HG02678 (cell line): ENCODE data around the gene TMTC4.

Experiments used
- ATAC-seq: cut with Tn5 transposase; IDR thresholded peaks from one replicate; pipeline ENCODE4 v1.9.1; 2021; ENCODE audit warnings: mild to moderate bottlenecking, moderate library complexity; ENCODE audit not compliant: unreplicated experiment

TMTC4 gene

GRCh38 chr13:100668408-100668807 is 6.2 kb downstream of the TMTC4 start:
- no peak for ATAC-seq

- ATAC-seq, result no peak
These were observed 6.7 kb downstream of the TMTC4 start for GRCh38 chr13:100667894-100668293.

GRCh38 chr13:100666124-100666523 is 8.5 kb downstream of the TMTC4 start:
- no peak for ATAC-seq

- ATAC-seq, result no peak
These were observed 9.2 kb downstream of the TMTC4 start for GRCh38 chr13:100665403-100665802.

- no peak for ATAC-seq
These were observed 10.3 kb downstream of the TMTC4 start for GRCh38 chr13:100664171-100664900.

- ATAC-seq, result no peak
These were observed 12.0 kb downstream of the TMTC4 start for GRCh38 chr13:100662468-100663211.

GRCh38 chr13:100660761-100661160 is 13.8 kb downstream of the TMTC4 start:
- ATAC-seq, result no peak

- ATAC-seq, result no peak
These were observed 15.0 kb downstream of the TMTC4 start for GRCh38 chr13:100659578-100659977.

- ATAC-seq, result peak; percentile 78
These were observed 16.2 kb downstream of the TMTC4 start for GRCh38 chr13:100658363-100658762.

GRCh38 chr13:100657881-100658315 is 16.7 kb downstream of the TMTC4 start:
- ATAC-seq, result peak; percentile 13

GRCh38 chr13:100652510-100652909 is 22.1 kb downstream of the TMTC4 start:
- no peak for ATAC-seq

GRCh38 chr13:100650326-100650725 is 24.3 kb downstream of the TMTC4 start:
- no peak for ATAC-seq

- ATAC-seq, result no peak
These were observed 26.2 kb downstream of the TMTC4 start for GRCh38 chr13:100648354-100648753.

GRCh38 chr13:100646871-100647270 is 27.7 kb downstream of the TMTC4 start:
- no peak for ATAC-seq

GRCh38 chr13:100646030-100646673 is 28.4 kb downstream of the TMTC4 start:
- no peak for ATAC-seq

- no peak for ATAC-seq
These were observed 29.2 kb downstream of the TMTC4 start for GRCh38 chr13:100645382-100645781.

GRCh38 chr13:100644371-100644770 is 30.2 kb downstream of the TMTC4 start:
- ATAC-seq, result no peak

- no peak for ATAC-seq
These were observed 36.8 kb downstream of the TMTC4 start for GRCh38 chr13:100637796-100638195.

GRCh38 chr13:100637380-100637779 is 37.2 kb downstream of the TMTC4 start:
- no peak for ATAC-seq

GRCh38 chr13:100636441-100636840 is 38.2 kb downstream of the TMTC4 start:
- ATAC-seq, result no peak

GRCh38 chr13:100636004-100636403 is 38.6 kb downstream of the TMTC4 start:
- ATAC-seq, result no peak

GRCh38 chr13:100634696-100635095 is 39.9 kb downstream of the TMTC4 start:
- ATAC-seq, result no peak
